Measurements from ENCODE around the gene SLC22A4.

The SLC22A4 gene

DNA sequence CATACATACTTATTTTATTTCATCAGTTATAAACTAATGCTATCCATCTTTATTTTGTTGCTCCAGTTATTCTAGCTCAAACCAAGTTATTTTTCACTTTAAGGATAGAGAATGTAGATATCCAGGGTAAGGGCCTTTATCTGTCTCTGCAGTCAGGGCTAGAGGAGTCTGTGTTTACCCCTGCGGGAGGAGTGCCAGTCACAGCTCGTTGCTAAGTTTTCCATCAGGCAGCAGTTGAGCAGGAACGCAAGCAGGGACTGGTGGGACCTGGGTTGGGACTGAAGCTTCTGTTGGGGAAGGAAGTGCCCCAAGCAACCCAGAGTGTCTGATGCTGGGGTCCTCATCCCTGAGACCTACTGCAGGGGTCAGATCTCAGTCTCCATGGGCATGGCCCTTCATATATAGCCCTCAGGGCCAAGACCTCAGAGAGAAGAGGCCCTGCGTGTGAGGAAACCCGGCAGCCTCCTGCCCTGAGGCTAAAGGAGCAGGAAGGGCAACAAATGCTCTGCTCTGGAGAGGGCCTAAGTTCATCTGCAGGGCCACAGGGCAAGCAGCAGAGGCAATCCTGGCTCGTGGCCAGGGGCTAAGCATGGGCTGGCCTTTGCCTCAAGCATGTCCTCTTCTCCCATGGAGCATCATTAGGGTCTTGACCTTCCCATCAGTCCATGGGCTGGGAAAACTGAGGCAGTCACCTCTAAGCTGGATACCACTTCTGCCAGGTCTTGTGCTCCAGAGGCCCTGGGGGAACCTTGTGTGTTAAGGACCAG, 6.6 kb downstream of the SLC22A4 start:
- DNase-seq = no peak

DNA sequence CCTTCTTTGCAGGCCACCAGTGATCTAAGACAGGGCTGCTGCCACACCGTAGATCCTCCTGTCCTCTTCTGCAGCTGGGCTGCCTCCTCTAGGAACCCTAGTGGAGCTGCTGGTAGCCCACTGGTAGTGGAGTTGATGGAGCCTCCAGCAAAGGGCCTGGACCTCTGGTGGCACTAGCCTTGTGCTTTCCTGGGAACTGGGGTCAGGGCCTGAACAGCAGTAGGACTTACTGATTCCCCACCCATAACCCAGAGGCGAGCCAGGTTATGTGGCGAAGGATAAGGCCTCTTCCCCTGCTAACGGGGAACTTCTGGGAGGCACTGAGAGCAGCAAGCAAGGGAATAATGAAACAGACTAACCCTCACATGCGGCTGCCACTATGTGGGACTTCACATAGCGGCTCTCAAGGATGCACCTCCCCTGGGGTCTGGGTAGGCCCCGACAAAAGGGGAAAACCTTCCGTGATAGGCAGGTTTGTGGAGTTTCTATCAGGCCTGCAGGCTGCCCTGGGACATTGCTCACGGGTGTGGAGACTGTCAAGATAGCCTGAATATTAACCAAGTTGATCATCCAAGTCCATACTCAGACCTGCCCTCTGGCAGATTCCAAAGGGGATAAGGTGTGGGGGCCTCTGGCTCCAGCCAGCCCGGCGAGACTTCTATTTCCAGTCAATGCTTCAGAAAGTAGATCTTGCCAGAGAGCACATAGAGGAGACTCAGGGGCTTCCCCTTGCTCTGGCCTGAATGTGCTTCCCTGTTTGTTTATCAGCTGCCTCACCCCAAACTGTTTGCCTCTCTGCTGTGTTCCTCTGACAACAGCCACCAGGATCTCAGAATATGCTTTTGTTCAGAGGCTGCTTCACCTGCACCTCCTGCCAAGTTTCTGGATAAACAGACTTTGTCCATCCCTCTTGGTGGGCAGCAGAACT, 7.4 kb downstream of the SLC22A4 start:
- no peak for DNase-seq

- DNase-seq = no peak
Measured at GRCh38 chr5:132302413-132302812, 8.2 kb downstream of the SLC22A4 start.

DNA sequence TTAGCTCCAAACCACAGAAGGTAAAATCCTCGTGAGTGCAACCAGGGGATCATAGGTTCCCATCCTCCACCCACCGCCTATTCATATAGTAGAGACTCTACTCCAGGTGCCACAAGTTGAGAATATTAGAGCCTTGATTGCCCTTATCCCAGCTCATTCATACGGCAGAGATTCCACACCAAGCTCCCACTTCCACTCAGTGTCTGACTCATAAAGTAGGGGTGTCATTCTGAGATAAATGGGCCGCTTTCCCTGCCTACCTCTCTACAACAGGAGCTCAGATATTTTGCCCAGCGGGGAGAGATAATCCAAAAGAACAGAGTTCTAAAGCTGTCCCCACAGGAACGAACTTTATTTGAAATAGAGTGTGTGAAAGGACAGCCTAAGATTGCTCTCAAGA, 9.4 kb downstream of the SLC22A4 start:
- DNase-seq = no peak

- no peak for DNase-seq
Measured at GRCh38 chr5:132305420-132305819, 11.2 kb downstream of the SLC22A4 start.

GRCh38 chr5:132308701-132309100, 14.5 kb downstream of the SLC22A4 start:
- DNase-seq = no peak

GRCh38 chr5:132309679-132310078, 15.5 kb downstream of the SLC22A4 start:
- no peak for DNase-seq

GRCh38 chr5:132310141-132310834, 16.1 kb downstream of the SLC22A4 start:
- no peak for DNase-seq

DNA sequence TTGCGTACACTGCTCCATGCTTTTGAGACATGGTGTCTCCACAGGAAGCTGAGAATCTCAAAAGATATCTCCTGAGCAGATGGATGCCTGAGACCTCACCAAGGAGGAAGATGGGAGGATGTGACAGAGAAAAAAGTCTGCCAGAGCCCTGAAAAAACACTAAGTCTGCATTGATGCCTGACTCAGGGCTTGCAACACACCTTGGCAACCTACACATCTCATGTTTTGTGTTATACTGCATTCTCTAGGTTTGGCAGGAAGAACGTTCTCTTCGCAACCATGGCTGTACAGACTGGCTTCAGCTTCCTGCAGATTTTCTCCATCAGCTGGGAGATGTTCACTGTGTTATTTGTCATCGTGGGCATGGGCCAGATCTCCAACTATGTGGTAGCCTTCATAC, 19.2 kb downstream of the SLC22A4 start:
- no peak for DNase-seq

DNA sequence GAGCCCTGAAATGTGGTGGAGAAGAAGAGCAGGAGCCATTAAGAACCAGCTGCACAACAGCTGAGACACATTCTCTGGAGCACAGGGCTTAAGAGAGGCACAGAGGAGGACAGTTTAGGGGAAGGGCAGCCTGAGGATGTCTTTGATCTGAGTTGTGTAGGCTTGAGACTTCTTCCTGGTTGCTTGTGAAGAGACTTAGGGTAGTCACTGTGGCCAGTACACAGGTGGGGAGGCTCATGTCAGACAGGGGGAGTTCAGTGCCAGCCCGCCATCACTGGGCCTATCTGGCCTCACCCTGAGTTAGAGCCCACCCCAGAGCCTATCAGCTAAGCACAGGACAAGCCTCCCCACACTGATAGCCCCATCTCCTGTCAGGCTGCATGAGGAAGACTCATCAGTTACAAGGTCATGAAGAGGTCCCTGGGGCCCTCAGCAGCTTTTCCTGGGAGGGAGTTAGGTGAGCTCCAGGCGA, 19.8 kb downstream of the SLC22A4 start:
- DNase-seq = no peak

GRCh38 chr5:132315529-132316067, 21.4 kb downstream of the SLC22A4 start:
- DNase-seq = no peak

DNA sequence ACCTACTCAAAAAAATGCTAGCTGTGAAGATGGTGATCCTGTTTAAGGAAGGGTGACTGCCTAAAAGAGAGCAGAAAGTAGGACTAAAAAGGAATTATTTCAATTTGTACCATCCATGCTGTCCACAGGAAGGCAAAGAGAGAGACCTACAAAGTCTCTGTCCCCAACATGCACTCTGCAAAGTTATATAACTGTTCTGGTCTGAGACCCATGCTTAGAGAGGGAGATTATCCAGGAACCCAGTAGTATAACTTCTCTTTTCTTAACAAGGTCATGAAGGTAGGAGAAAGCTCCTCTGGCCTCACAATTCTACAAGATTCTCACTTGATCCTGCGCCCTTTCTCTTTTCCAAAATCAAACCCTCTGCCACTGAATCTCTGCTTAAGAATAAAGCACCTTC, 25.8 kb downstream of the SLC22A4 start:
- DNase-seq = no peak

DNA sequence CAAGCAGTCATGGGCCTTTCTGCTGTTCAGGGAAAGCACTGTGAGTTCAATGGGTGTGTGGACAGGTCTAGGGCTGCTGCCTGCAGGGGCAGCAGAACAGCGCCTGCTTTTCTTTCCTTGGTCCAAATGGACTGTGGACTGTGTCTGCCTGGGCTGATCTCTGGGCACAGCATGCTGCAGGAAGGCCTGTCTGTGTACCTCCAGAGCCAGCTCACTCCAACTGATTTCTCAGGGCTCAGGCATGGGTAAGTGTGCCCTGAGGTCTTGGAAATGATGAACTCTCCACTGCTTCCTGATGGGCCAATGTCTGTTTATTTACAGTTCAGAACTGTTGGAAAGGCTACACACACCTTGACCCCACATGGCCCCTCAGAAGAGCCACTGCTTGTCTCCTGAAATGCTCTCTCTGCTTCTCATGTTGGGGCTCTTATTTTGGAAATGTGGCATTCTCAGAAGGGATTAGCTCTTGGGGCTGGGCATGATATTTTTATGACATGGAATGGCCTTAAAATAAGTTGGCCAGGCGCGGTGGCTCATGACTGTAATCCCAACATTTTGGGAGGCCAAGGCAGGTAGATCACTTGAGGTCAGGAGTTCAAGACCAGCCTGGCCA, 27.0 kb downstream of the SLC22A4 start:
- DNase-seq = no peak

DNA sequence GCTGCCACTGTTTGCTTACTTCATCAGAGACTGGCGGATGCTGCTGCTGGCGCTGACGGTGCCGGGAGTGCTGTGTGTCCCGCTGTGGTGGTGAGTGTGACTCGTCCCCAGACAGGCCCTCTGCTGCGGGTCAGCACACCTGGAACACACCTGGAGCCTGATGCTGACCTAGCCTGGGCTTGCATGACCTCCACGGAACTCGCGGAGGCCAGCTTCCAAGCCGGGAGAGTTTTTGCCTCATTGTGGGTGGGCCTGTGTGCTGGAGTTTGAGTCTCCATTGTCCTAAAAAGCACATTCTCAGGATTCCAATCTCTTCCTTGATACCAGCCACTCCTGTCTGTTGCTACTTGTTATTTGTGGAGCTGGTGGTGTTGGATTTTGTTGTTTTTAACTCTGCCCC, 28.1 kb downstream of the SLC22A4 start:
- no peak for DNase-seq

DNA sequence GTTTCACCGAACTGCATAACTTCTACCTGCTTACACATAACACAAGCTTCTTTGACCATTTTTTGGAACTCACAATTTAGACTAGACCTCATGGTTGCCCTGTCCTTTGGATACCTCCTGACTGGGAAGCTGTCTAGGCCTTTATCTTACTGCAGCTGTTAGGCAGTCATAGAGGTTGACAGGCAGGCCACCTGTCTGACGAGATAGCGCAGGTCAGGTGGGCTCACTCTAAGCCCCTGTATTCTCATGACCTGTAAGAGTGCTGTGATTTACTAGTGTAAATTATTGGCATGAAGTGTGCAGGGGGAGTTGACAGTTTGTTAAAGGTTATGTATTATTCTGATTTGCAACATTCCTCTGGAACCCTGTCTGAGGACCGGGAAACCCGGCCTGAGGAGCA, 29.0 kb downstream of the SLC22A4 start:
- DNase-seq = no peak

DNA sequence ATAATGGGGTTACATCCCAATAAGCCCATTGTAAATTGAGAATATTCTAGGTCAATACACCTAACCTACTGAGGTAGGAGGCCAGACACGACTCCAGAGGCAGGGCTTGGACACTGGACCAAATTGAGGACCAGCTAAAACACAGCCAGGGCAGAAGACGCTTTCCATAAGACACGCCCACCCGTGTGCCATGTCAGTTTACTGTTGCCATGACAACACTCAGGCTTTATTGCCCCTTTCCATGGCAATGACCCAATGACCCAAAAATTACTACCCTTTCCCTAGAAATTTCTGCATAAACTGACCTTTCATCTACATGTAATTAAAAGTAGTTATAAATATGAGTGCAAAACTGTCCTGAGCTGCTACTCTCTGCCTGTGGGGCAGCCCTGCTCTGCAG, 31.5 kb downstream of the SLC22A4 start:
- no peak for DNase-seq

DNA sequence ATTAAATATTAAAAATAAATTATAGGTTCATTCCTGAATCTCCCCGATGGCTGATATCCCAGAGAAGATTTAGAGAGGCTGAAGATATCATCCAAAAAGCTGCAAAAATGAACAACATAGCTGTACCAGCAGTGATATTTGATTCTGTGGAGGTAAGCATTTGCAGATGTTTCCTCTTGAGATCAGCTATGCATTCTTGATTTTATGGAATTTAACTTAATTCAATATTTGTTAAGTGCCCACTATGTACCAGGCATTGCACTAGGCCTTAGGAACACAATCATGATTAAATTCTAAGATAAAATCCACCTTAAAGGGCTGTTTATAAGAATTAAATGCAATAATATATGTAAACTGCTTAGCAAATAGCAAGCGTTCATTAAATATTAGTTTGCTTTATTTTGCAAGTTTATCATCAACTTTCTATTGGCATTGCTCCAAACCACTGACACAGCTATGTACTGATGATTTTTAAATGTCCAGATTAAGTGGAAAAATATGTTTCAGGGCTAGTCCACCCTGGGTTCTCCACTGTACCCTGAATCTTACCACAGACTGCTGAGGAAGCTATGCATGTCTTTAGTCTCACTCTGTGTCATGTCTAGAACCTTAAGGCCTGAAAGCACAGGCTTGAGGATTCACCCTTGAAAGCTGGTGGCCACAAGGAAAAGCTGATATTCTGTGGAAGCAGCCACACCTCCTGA, 33.2 kb downstream of the SLC22A4 start:
- DNase-seq = no peak

DNA sequence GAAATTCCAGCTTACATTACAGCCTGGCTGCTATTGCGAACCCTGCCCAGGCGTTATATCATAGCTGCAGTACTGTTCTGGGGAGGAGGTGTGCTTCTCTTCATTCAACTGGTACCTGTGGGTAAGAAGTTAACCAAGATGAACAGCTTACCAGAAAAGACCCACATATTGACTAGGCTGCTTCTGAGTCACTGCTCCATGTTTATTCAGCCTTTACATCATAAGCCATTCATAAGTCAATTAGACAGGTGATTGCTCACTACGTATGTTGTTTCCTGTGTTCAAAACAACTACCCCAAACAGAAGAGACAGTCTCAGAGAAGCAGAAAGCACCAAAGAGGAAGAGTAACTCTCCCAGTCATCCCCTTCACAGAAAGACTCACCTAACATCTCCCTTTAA, 40.6 kb downstream of the SLC22A4 start:
- no peak for DNase-seq

- DNase-seq = no peak
Measured at GRCh38 chr5:132335402-132335801, 41.2 kb downstream of the SLC22A4 start.

GRCh38 chr5:132339502-132339901, 45.3 kb downstream of the SLC22A4 start:
- DNase-seq = no peak

- DNase-seq = no peak
Measured at GRCh38 chr5:132342291-132343180, 48.3 kb downstream of the SLC22A4 start.

Measured in stimulated activated naive CD4-positive, alpha-beta T cell (primary cell).